Tibial nerve (tissue), 4 donors: ENCODE data around the gene POLR3A.

Source experiments
- EP300 ChIP-seq, 2 donors: sonication (generic); formaldehyde crosslinking; IDR thresholded peaks; one replicate each; pipeline ENCODE4 v1.6.1; 2017; ENCODE audit warnings: antibody characterized with exemption in 2 of 2, mild to moderate bottlenecking in 1 of 2
- POLR2A ChIP-seq, 2 donors: fragments of 450-650 bp; IDR thresholded peaks; one replicate each; pipeline ENCODE4 v1.6.1; 2017; ENCODE audit warnings: antibody characterized with exemption in 2 of 2, mild to moderate bottlenecking in 2 of 2, moderate library complexity in 2 of 2
- TF ChIP-seq, protein P1 (sequence below), 5 experiments: fragments of 200-600 bp in 3 of 5; fragments of 450-650 bp in 2 of 5; sonication (generic) in 3 of 5; IDR thresholded peaks; one replicate each; pipeline ENCODE4 v1.5.1; 2016 to 2019; ENCODE audit warnings: antibody characterized with exemption in 5 of 5, mild to moderate bottlenecking in 3 of 5, moderate library complexity in 2 of 5

DNA sequence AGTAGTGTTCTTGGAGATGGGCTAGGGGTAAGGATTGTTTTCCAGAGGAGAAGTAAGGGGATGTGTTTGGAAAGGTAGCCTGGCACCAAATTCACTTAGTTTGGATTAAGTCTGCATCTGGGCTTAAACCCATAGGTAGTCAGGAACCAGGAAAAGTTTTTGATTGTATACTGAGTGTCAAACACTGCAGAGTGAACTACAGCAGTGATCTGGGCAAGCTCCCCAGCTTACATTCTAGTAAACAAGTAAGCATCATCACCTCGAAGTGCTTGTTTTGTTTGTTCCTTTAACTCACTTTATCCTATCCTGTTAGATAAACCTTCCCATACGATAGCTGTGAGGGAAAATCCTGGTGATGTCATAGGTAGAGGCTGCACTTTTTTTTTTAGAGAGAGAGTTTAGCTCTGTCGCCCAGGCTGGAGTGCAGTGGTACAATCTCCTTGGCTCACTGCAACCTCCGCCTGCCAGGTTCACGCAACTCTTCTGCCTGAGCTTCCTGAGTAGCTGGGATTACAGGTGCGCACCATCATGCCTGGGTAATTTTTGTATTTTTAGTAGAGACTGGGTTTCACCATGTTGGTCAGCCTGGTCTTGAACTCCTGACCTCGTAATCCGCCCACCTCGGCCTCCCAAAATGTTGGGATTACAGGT, 6.7 kb upstream of the POLR3A start:
- TF ChIP-seq, protein P1, sequence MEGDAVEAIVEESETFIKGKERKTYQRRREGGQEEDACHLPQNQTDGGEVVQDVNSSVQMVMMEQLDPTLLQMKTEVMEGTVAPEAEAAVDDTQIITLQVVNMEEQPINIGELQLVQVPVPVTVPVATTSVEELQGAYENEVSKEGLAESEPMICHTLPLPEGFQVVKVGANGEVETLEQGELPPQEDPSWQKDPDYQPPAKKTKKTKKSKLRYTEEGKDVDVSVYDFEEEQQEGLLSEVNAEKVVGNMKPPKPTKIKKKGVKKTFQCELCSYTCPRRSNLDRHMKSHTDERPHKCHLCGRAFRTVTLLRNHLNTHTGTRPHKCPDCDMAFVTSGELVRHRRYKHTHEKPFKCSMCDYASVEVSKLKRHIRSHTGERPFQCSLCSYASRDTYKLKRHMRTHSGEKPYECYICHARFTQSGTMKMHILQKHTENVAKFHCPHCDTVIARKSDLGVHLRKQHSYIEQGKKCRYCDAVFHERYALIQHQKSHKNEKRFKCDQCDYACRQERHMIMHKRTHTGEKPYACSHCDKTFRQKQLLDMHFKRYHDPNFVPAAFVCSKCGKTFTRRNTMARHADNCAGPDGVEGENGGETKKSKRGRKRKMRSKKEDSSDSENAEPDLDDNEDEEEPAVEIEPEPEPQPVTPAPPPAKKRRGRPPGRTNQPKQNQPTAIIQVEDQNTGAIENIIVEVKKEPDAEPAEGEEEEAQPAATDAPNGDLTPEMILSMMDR (IDR thresholded peaks at IDR 0.05): no peak
- TF ChIP-seq POLR2A (IDR thresholded peaks at IDR 0.05) (no peak), EP300 (IDR thresholded peaks at IDR 0.05) (no peak)
